AG09319 (cell line): ENCODE measurements around the gene GPR18.

Source experiments
- DNase-seq: peaks from one replicate; pipeline ENCODE4 v3.0.0-alpha.2; 2010; ENCODE audit warnings: low read depth; ENCODE audit errors: extremely low read depth
- TF ChIP-seq, protein P1 (sequence below): IDR thresholded peaks from 2 replicates; pipeline ENCODE4 v1.5.1; 2011; ENCODE audit warnings: low read depth, mild to moderate bottlenecking, inconsistent platforms, low read length, moderate library complexity

Gene GPR18

DNA sequence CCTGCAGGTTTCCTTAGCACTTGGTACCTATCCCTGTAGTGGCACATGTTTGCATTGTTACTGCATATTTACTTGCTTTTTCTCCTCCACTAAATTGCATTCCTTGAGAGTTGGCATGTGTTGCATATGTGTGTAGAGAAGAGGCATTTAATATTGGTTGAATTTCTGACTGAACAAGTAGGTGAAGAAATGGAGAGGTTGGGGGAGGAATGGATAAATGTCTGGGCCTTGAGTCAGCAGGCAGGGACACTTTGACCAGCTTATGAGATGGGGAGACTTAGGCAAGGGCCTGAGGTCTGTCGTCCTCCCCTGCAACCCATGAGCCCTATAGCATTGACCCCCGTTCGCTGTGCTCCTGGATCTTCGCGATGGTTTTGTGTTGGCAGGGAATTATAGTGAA is 2.0 kb upstream of the GPR18 start:
- DNase-seq = no peak
- TF ChIP-seq, protein P1, sequence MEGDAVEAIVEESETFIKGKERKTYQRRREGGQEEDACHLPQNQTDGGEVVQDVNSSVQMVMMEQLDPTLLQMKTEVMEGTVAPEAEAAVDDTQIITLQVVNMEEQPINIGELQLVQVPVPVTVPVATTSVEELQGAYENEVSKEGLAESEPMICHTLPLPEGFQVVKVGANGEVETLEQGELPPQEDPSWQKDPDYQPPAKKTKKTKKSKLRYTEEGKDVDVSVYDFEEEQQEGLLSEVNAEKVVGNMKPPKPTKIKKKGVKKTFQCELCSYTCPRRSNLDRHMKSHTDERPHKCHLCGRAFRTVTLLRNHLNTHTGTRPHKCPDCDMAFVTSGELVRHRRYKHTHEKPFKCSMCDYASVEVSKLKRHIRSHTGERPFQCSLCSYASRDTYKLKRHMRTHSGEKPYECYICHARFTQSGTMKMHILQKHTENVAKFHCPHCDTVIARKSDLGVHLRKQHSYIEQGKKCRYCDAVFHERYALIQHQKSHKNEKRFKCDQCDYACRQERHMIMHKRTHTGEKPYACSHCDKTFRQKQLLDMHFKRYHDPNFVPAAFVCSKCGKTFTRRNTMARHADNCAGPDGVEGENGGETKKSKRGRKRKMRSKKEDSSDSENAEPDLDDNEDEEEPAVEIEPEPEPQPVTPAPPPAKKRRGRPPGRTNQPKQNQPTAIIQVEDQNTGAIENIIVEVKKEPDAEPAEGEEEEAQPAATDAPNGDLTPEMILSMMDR = no peak

DNA sequence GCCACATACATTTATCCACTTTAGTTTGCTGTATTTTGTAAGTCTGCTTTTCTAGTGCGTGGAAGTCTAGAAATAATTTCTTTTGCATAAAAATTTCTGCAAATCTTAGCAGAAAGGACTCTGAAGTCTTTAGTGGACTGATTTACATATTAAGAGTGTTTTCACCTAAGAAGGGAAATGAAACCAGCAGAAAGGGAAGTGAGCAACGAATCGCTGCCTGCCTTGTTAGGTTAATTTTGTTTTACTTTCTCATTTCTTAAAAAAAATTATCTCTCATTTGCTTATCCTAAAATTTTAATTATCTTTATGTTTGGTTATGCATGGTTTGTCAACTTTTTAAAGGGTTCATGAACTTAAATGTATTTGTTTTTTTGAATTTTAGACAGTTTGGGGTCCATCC is 767 bp upstream of the GPR18 start:
- TF ChIP-seq, protein P1 = no peak
- DNase-seq = no peak

DNA sequence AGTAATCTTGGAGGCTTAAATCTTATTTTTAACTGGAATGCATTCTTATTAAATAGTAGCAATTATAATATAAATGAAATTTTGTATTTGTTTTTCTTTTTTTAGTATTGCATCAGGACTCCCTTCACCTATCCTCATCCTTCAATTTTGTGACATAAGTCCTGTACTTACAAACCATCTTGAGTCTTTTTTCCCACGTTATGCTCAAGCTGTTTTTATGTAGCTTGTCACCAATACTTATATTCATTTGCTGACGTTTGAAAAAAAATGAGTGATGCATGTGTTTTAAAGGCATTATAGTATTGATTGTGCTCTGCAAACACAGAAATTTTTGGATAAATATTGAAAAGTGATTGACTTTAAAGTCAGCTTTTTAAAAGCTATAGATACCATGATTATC is 888 bp downstream of the GPR18 start:
- TF ChIP-seq, protein P1 = no peak

DNA sequence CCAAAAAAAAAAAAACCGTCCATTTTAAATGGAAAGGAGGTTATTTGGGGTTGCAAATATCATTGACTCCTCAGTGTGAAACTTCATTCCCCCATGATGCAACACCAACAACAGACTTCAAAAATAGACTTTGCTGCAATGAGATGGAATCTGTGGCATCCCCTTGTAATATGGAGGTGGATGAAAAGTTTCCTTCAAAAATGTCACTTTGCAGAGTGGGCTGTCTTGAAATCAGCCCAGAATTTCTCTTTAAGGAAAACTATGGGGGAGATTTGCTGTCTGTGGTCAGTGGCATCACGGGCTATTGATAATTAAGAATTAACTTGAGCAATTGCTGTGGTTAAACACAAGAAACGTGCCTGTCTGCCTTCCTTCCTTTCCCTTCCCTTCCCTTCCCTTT is 1.5 kb downstream of the GPR18 start:
- peak; percentile 84 for DNase-seq
- TF ChIP-seq, protein P1 = no peak

More for the DNA sequence above, 888 bp downstream of the GPR18 start:
- no peak for DNase-seq

DNA sequence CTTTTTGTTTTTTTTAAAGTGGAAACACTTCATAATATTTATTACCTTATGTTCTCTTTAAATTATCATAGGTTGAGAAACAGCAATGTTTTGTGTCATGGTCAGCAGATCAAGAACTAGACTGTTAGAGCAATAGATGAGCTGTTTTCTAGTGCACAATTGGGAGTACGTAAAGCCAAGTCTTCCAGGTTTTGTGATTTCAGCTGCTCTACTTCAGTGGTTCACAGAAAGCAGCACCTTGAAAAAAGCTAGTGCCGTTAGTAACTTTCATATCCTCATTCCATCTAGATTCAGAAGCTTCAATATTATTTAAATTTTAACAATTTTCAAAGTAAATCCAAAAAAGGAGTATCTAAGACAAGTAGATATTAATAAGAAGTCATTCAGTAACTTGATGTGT is 1.9 kb downstream of the GPR18 start:
- no peak for DNase-seq
- TF ChIP-seq, protein P1 = no peak

DNA sequence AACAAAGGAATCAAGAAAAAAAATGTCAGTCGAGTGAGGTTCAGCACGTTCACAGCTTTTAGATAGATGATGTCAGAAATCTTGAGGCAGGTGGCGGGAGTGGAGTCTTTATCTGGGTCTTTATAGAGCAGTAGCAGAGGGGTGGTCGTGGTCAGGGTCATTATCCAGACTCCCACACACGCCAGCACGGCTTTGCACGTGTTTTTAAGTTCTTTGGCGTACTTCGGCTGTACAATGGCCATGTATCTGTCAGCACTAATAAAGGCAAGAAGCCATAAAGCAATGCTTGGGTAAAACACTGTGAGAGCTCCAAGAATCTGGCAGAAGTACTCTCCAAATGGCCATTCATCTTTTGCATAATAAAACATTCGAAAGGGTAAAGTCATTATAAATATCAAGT is 2.9 kb downstream of the GPR18 start:
- no peak for DNase-seq
- TF ChIP-seq, protein P1 = no peak

DNA sequence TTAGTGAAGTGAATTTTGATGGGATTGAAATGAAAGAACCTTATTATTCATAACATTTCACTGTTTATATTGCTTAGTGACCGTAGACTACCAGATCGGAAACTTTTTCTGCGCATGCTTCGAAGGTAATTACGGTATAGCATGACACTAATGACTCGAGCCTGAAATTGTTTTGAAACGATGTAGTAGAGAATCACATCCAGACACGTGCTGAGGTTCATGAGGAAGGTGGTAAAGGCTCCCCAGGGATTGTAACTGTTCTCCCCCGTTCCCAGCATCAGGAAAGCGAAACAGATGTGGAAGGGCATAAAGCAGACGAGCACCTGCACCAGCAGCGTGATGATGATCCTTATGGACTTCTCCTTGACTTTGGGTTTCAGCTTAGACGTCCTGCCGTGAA is 3.3 kb downstream of the GPR18 start:
- no peak for DNase-seq
- TF ChIP-seq, protein P1 = no peak

DNA sequence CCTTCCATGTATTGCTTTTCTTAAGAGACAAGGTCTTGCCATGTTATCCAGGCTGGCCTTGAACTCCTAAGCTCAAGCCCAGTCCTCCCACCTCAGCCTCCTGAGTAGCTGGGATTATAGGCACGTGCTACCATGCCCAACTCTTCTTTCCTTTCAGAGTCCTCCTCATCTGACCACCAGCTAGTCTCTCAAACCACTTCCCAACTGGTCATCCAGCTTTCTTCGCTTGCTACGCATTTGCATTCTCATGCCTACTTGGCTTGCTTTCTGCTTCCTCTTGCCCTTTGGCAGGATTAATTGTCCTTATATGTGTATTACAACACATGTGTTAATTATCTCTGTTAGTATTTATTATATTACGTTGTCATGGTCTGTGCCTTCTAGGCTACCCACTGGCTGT is 6.3 kb downstream of the GPR18 start:
- TF ChIP-seq, protein P1 = no peak
- DNase-seq = no peak
